ENCODE data around the gene RNF213. TPM values are rescaled to one million over a fixed set of nuclear protein-coding genes. Genes with fewer than 3 reads are reported as not detected.
A peak's percentile ranks its signal among the peaks of the same experiment; 100 is the strongest.
"Not testable (repeated sequence)": the region's sequence is repeated elsewhere in the genome, so short reads cannot be mapped to it uniquely, and the experiment has no call there.

The RNF213 gene
- total and polyA plus RNA-seq, 4 donors: 18.2 to 104 (median 33.5) TPM

GRCh38 chr17:80406146-80406545, 145.5 kb downstream of the RNF213 start:
- 90% methylated on average over 8 of the region's 8 CpGs for WGBS

GRCh38 chr17:80407917-80408316, 147.3 kb downstream of the RNF213 start:
- not testable (repeated sequence) for H3K4me3 ChIP-seq (ENCODE audit: low read depth in 1 of 3, low read length in 3 of 3); H3K4me1 ChIP-seq (ENCODE audit: control insufficient read depth in 4 of 4, insufficient read depth in 4 of 4, low read length in 3 of 4); DNase-seq (ENCODE audit: low spot score); H3K27me3 ChIP-seq (ENCODE audit: control insufficient read depth in 4 of 4, insufficient read depth in 4 of 4, low read length in 3 of 4); H3K27ac ChIP-seq (ENCODE audit: low read depth in 1 of 2, low read length in 2 of 2); H3K9ac ChIP-seq (ENCODE audit: low read depth in 1 of 2, low read length in 2 of 2); H3K36me3 ChIP-seq (ENCODE audit: control insufficient read depth in 4 of 4, insufficient read depth in 3 of 4, low read depth in 1 of 4, low read length in 3 of 4); H3K9me3 ChIP-seq (ENCODE audit: control insufficient read depth in 4 of 4, low read length in 3 of 4)
- WGBS: 80% methylated on average over 5 of the region's 5 CpGs

More at GRCh38 chr17:80406146-80406545, 145.5 kb downstream of the RNF213 start:
- no peaks in the 10 kb centered on the region for H3K4me1 ChIP-seq (ENCODE audit: control insufficient read depth in 4 of 4, insufficient read depth in 4 of 4, low read length in 3 of 4)
- no peaks in the 10 kb centered on the region for H3K9me3 ChIP-seq (ENCODE audit: control insufficient read depth in 4 of 4, low read length in 3 of 4)
- H3K27ac ChIP-seq (ENCODE audit: low read depth in 1 of 2, low read length in 2 of 2): no peak overlapping the region
- TF ChIP-seq HNF4G (IDR thresholded peaks at IDR 0.05) (no peak), SP1 (IDR thresholded peaks at IDR 0.05) (no peak), FOXA1 (IDR thresholded peaks at IDR 0.05) (no peak), GABPA (IDR thresholded peaks at IDR 0.05 in 1 of 2, conservative IDR thresholded peaks at IDR 0.05 in 1 of 2) (no peak), TAF1 (conservative IDR thresholded peaks at IDR 0.05) (no peak), JUND (IDR thresholded peaks at IDR 0.05) (no peak)
- TF ChIP-seq, protein P1, sequence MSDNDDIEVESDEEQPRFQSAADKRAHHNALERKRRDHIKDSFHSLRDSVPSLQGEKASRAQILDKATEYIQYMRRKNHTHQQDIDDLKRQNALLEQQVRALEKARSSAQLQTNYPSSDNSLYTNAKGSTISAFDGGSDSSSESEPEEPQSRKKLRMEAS (IDR thresholded peaks at IDR 0.05): no peak
- TF ChIP-seq, protein P2, sequence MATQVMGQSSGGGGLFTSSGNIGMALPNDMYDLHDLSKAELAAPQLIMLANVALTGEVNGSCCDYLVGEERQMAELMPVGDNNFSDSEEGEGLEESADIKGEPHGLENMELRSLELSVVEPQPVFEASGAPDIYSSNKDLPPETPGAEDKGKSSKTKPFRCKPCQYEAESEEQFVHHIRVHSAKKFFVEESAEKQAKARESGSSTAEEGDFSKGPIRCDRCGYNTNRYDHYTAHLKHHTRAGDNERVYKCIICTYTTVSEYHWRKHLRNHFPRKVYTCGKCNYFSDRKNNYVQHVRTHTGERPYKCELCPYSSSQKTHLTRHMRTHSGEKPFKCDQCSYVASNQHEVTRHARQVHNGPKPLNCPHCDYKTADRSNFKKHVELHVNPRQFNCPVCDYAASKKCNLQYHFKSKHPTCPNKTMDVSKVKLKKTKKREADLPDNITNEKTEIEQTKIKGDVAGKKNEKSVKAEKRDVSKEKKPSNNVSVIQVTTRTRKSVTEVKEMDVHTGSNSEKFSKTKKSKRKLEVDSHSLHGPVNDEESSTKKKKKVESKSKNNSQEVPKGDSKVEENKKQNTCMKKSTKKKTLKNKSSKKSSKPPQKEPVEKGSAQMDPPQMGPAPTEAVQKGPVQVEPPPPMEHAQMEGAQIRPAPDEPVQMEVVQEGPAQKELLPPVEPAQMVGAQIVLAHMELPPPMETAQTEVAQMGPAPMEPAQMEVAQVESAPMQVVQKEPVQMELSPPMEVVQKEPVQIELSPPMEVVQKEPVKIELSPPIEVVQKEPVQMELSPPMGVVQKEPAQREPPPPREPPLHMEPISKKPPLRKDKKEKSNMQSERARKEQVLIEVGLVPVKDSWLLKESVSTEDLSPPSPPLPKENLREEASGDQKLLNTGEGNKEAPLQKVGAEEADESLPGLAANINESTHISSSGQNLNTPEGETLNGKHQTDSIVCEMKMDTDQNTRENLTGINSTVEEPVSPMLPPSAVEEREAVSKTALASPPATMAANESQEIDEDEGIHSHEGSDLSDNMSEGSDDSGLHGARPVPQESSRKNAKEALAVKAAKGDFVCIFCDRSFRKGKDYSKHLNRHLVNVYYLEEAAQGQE (IDR thresholded peaks at IDR 0.05): no peak
- H3K27me3 ChIP-seq (ENCODE audit: control insufficient read depth in 4 of 4, insufficient read depth in 4 of 4, low read length in 3 of 4): no peaks in the 10 kb centered on the region
- no peak for DNase-seq (ENCODE audit: low spot score)
- H3K4me3 ChIP-seq (ENCODE audit: low read depth in 1 of 3, low read length in 3 of 3): no peak overlapping the region
- H3K36me3 ChIP-seq (ENCODE audit: control insufficient read depth in 4 of 4, insufficient read depth in 3 of 4, low read depth in 1 of 4, low read length in 3 of 4): no peaks in the 10 kb centered on the region
- H3K9ac ChIP-seq (ENCODE audit: low read depth in 1 of 2, low read length in 2 of 2): no peak overlapping the region

DNA sequence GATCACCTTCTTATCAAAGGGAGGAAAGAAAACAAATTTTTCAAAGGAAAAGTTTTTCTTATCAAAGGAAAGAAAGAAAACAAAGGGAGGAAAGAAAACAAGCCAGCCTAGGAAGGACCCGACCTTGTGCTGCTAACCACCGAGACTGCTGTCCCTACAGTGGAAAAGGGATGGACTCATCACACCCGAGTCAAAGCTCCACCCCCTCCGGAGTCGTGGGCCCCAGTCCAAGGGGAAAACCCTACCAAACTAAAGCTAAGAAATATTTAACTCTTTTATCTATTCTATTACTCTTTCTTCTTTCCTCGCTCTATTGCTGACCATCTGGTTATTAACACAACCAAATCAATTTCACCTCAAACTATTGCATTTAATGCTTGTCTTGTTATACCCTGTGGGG, 148.2 kb downstream of the RNF213 start:
- Histone ChIP-seq H3K36me3 (ENCODE audit: control insufficient read depth in 4 of 4, insufficient read depth in 3 of 4, low read depth in 1 of 4, low read length in 3 of 4) (no peaks in the 10 kb centered on the region), H3K9me3 (ENCODE audit: control insufficient read depth in 4 of 4, low read length in 3 of 4) (no peaks in the 10 kb centered on the region), H3K9ac (ENCODE audit: low read depth in 1 of 2, low read length in 2 of 2) (peak overlapping the region in 1 of 2 donors; percentile 19), H3K4me1 (ENCODE audit: control insufficient read depth in 4 of 4, insufficient read depth in 4 of 4, low read length in 3 of 4) (peaks cover 0 to 2% (median under 1%) of the 10 kb centered on the region in 4 donors), H3K27ac (ENCODE audit: low read depth in 1 of 2, low read length in 2 of 2) (no peak overlapping the region), H3K4me3 (ENCODE audit: low read depth in 1 of 3, low read length in 3 of 3) (no peak overlapping the region), H3K27me3 (ENCODE audit: control insufficient read depth in 4 of 4, insufficient read depth in 4 of 4, low read length in 3 of 4) (no peaks in the 10 kb centered on the region)
- WGBS: 5% methylated on average over 6 of the region's 6 CpGs
- DNase-seq (ENCODE audit: low spot score): no peak
- no peak for TF ChIP-seq HNF4G (IDR thresholded peaks at IDR 0.05)
- TF ChIP-seq, protein P2 (IDR thresholded peaks at IDR 0.05): no peak
- TF ChIP-seq, protein P1 (IDR thresholded peaks at IDR 0.05): no peak
- no peak for TF ChIP-seq YY1 (IDR thresholded peaks at IDR 0.05)
- TF ChIP-seq JUND (IDR thresholded peaks at IDR 0.05): no peak
- TF ChIP-seq, protein P3, sequence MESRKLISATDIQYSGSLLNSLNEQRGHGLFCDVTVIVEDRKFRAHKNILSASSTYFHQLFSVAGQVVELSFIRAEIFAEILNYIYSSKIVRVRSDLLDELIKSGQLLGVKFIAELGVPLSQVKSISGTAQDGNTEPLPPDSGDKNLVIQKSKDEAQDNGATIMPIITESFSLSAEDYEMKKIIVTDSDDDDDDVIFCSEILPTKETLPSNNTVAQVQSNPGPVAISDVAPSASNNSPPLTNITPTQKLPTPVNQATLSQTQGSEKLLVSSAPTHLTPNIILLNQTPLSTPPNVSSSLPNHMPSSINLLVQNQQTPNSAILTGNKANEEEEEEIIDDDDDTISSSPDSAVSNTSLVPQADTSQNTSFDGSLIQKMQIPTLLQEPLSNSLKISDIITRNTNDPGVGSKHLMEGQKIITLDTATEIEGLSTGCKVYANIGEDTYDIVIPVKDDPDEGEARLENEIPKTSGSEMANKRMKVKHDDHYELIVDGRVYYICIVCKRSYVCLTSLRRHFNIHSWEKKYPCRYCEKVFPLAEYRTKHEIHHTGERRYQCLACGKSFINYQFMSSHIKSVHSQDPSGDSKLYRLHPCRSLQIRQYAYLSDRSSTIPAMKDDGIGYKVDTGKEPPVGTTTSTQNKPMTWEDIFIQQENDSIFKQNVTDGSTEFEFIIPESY (IDR thresholded peaks at IDR 0.05): no peak
- TF ChIP-seq HNF4A (conservative IDR thresholded peaks at IDR 0.05): no peak
- no peak for TF ChIP-seq EGR1 (IDR thresholded peaks at IDR 0.05; ENCODE audit: low read depth in 2 of 2)
- no peak for TF ChIP-seq CTCF (IDR thresholded peaks at IDR 0.05; ENCODE audit: low read depth, low read length, missing input control)
- TF ChIP-seq FOXA1 (IDR thresholded peaks at IDR 0.05): no peak
- TF ChIP-seq, protein P4, sequence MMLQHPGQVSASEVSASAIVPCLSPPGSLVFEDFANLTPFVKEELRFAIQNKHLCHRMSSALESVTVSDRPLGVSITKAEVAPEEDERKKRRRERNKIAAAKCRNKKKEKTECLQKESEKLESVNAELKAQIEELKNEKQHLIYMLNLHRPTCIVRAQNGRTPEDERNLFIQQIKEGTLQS (IDR thresholded peaks at IDR 0.05): no peak
- no peak for TF ChIP-seq SP1 (IDR thresholded peaks at IDR 0.05)
- no peak for TF ChIP-seq FOXA2 (IDR thresholded peaks at IDR 0.05)
- no peak for TF ChIP-seq RAD21 (IDR thresholded peaks at IDR 0.05)

Data from liver (tissue), 9 donors.